ENCODE measurements around the gene WDR75.

The WDR75 gene

GRCh38 chr2:189440947-189441708 is at the start of gene WDR75:
WDR75 (plus strand) TSS chr2:189441474; CDS start chr2:189441493, 19 bp downstream.
- Histone ChIP-seq H3K9ac (ENCODE audit: low read length) (peak within 1 kb of the TSS; percentile 91), H3K27me3 (ENCODE audit: control insufficient read depth, insufficient read depth, low read length) (no peaks in the 10 kb centered on the region), H3K4me3 (ENCODE audit: low read length) (peak within 1 kb of the TSS; percentile 91), H3K27ac (ENCODE audit: low read depth, low read length) (peak within 1 kb of the TSS; percentile 98), H3K36me3 (ENCODE audit: control insufficient read depth, insufficient read depth, low read length) (no peaks in the 10 kb centered on the region), H3K4me1 (ENCODE audit: control insufficient read depth, insufficient read depth, low read length) (no peaks in the 10 kb centered on the region)

- Histone ChIP-seq H3K36me3 (ENCODE audit: control insufficient read depth, insufficient read depth, low read length) (no peaks in the 10 kb centered on the region), H3K9ac (ENCODE audit: low read length) (no peak overlapping the region), H3K27me3 (ENCODE audit: control insufficient read depth, insufficient read depth, low read length) (no peaks in the 10 kb centered on the region), H3K4me1 (ENCODE audit: control insufficient read depth, insufficient read depth, low read length) (peaks cover 16% of the 10 kb centered on the region), H3K27ac (ENCODE audit: low read depth, low read length) (peak overlapping the region; percentile 87), H3K4me3 (ENCODE audit: low read length) (no peak overlapping the region)
Observed at GRCh38 chr2:189393440-189394111, 47.7 kb upstream of the WDR75 start.

- peak overlapping the region; percentile 87 for H3K27ac ChIP-seq (ENCODE audit: low read depth, low read length)
Observed at GRCh38 chr2:189394525-189394924, 46.7 kb upstream of the WDR75 start.

GRCh38 chr2:189402932-189403331 is 38.3 kb upstream of the WDR75 start:
- Histone ChIP-seq H3K27ac (ENCODE audit: low read depth, low read length) (no peak overlapping the region), H3K4me3 (ENCODE audit: low read length) (no peak overlapping the region), H3K27me3 (ENCODE audit: control insufficient read depth, insufficient read depth, low read length) (no peaks in the 10 kb centered on the region), H3K36me3 (ENCODE audit: control insufficient read depth, insufficient read depth, low read length) (no peaks in the 10 kb centered on the region), H3K4me1 (ENCODE audit: control insufficient read depth, insufficient read depth, low read length) (peaks cover 4% of the 10 kb centered on the region), H3K9ac (ENCODE audit: low read length) (no peak overlapping the region)

More at GRCh38 chr2:189394525-189394924, 46.7 kb upstream of the WDR75 start:
- peaks cover 16% of the 10 kb centered on the region for H3K4me1 ChIP-seq (ENCODE audit: control insufficient read depth, insufficient read depth, low read length)
- no peaks in the 10 kb centered on the region for H3K36me3 ChIP-seq (ENCODE audit: control insufficient read depth, insufficient read depth, low read length)
- no peaks in the 10 kb centered on the region for H3K27me3 ChIP-seq (ENCODE audit: control insufficient read depth, insufficient read depth, low read length)
- H3K9ac ChIP-seq (ENCODE audit: low read length): no peak overlapping the region
- no peak overlapping the region for H3K4me3 ChIP-seq (ENCODE audit: low read length)

GRCh38 chr2:189406586-189407233 is 34.6 kb upstream of the WDR75 start:
- Histone ChIP-seq H3K4me3 (ENCODE audit: low read length) (no peak overlapping the region), H3K9ac (ENCODE audit: low read length) (no peak overlapping the region), H3K4me1 (ENCODE audit: control insufficient read depth, insufficient read depth, low read length) (peaks cover 13% of the 10 kb centered on the region), H3K36me3 (ENCODE audit: control insufficient read depth, insufficient read depth, low read length) (no peaks in the 10 kb centered on the region), H3K27ac (ENCODE audit: low read depth, low read length) (peak overlapping the region; percentile 72), H3K27me3 (ENCODE audit: control insufficient read depth, insufficient read depth, low read length) (no peaks in the 10 kb centered on the region)

GRCh38 chr2:189407281-189408209 is 33.7 kb upstream of the WDR75 start:
- Histone ChIP-seq H3K4me3 (ENCODE audit: low read length) (peak overlapping the region; percentile 4), H3K4me1 (ENCODE audit: control insufficient read depth, insufficient read depth, low read length) (peaks cover 20% of the 10 kb centered on the region), H3K27ac (ENCODE audit: low read depth, low read length) (peak overlapping the region; percentile 72), H3K36me3 (ENCODE audit: control insufficient read depth, insufficient read depth, low read length) (no peaks in the 10 kb centered on the region), H3K27me3 (ENCODE audit: control insufficient read depth, insufficient read depth, low read length) (no peaks in the 10 kb centered on the region), H3K9ac (ENCODE audit: low read length) (no peak overlapping the region)

- Histone ChIP-seq H3K27me3 (ENCODE audit: control insufficient read depth, insufficient read depth, low read length) (no peaks in the 10 kb centered on the region), H3K9ac (ENCODE audit: low read length) (no peak overlapping the region), H3K36me3 (ENCODE audit: control insufficient read depth, insufficient read depth, low read length) (no peaks in the 10 kb centered on the region), H3K4me3 (ENCODE audit: low read length) (no peak overlapping the region), H3K4me1 (ENCODE audit: control insufficient read depth, insufficient read depth, low read length) (peaks cover 22% of the 10 kb centered on the region), H3K27ac (ENCODE audit: low read depth, low read length) (peak overlapping the region; percentile 72)
Observed at GRCh38 chr2:189408294-189408693, 33.0 kb upstream of the WDR75 start.

GRCh38 chr2:189409131-189409530 is 32.1 kb upstream of the WDR75 start:
- Histone ChIP-seq H3K27me3 (ENCODE audit: control insufficient read depth, insufficient read depth, low read length) (no peaks in the 10 kb centered on the region), H3K27ac (ENCODE audit: low read depth, low read length) (peak overlapping the region; percentile 60), H3K9ac (ENCODE audit: low read length) (no peak overlapping the region), H3K4me3 (ENCODE audit: low read length) (no peak overlapping the region), H3K36me3 (ENCODE audit: control insufficient read depth, insufficient read depth, low read length) (no peaks in the 10 kb centered on the region), H3K4me1 (ENCODE audit: control insufficient read depth, insufficient read depth, low read length) (peaks cover 22% of the 10 kb centered on the region)

- Histone ChIP-seq H3K27me3 (ENCODE audit: control insufficient read depth, insufficient read depth, low read length) (no peaks in the 10 kb centered on the region), H3K36me3 (ENCODE audit: control insufficient read depth, insufficient read depth, low read length) (no peaks in the 10 kb centered on the region), H3K9ac (ENCODE audit: low read length) (no peak overlapping the region), H3K27ac (ENCODE audit: low read depth, low read length) (no peak overlapping the region), H3K4me1 (ENCODE audit: control insufficient read depth, insufficient read depth, low read length) (peaks cover 22% of the 10 kb centered on the region), H3K4me3 (ENCODE audit: low read length) (no peak overlapping the region)
Observed at GRCh38 chr2:189409647-189410046, 31.6 kb upstream of the WDR75 start.

- no peak overlapping the region for H3K4me3 ChIP-seq (ENCODE audit: low read length)
- peaks cover 19% of the 10 kb centered on the region for H3K4me1 ChIP-seq (ENCODE audit: control insufficient read depth, insufficient read depth, low read length)
- H3K27me3 ChIP-seq (ENCODE audit: control insufficient read depth, insufficient read depth, low read length): no peaks in the 10 kb centered on the region
- H3K9ac ChIP-seq (ENCODE audit: low read length): no peak overlapping the region
- H3K27ac ChIP-seq (ENCODE audit: low read depth, low read length): peak overlapping the region; percentile 80
- no peaks in the 10 kb centered on the region for H3K36me3 ChIP-seq (ENCODE audit: control insufficient read depth, insufficient read depth, low read length)
Observed at GRCh38 chr2:189411860-189412259, 29.4 kb upstream of the WDR75 start.

GRCh38 chr2:189412330-189412953 is 28.8 kb upstream of the WDR75 start:
- H3K4me3 ChIP-seq (ENCODE audit: low read length): no peak overlapping the region
- H3K9ac ChIP-seq (ENCODE audit: low read length): no peak overlapping the region
- H3K27me3 ChIP-seq (ENCODE audit: control insufficient read depth, insufficient read depth, low read length): no peaks in the 10 kb centered on the region
- H3K27ac ChIP-seq (ENCODE audit: low read depth, low read length): peak overlapping the region; percentile 80
- peaks cover 19% of the 10 kb centered on the region for H3K4me1 ChIP-seq (ENCODE audit: control insufficient read depth, insufficient read depth, low read length)
- H3K36me3 ChIP-seq (ENCODE audit: control insufficient read depth, insufficient read depth, low read length): no peaks in the 10 kb centered on the region

Measured in rectal smooth muscle tissue (tissue), 1 donor.